RWPE1 (cell line): Measurements from ENCODE around the gene LRCH4.

Experiments used
- CTCF ChIA-PET: fragments of 350-600 bp; sonication (Branson Sonifier 250); formaldehyde crosslinking; extraction: SDS; loops from one replicate; lab custom pipeline; 2021; lab: Yijun Ruan, JAX
- POLR2A ChIA-PET: fragments of 400-600 bp; formaldehyde crosslinking; extraction: SDS; loops from one replicate; lab custom pipeline; 2020; ENCODE audit warnings: antibody characterized with exemption; ENCODE audit not compliant: low non-redundant PET; lab: Yijun Ruan, JAX
- DNase-seq: peaks from one replicate; pipeline ENCODE4 v3.0.0; 2012; ENCODE audit warnings: low spot score
- H3K27ac ChIP-seq: fragments of 450-650 bp; 2 replicates; pipeline ENCODE4 v1.5.1; 2017
- CTCF ChIP-seq: fragments of 450-650 bp; conservative IDR thresholded peaks from 2 replicates; pipeline ENCODE4 v1.5.1; 2017; ENCODE audit warnings: low read depth, mild to moderate bottlenecking

Gene LRCH4

GRCh38 chr7:100626530-100627237 lies 40.8 kb upstream of the LRCH4 start:
- TF ChIP-seq CTCF: no peak
- POLR2A ChIA-PET: no interaction called here
- CTCF ChIA-PET: interaction anchor here (0.6 to 1.1 kb wide), 3 partner anchors 71 to 83 kb away, joined by 3 to 6 read pairs (median 4); no protein-coding TSS in a partner anchor
- peak overlapping the region; percentile 67 for H3K27ac ChIP-seq
- peak; percentile 98 for DNase-seq

- DNase-seq: no peak
- peak overlapping the region; percentile 67 for H3K27ac ChIP-seq
- POLR2A ChIA-PET: no interaction called here
- CTCF ChIA-PET: interaction anchor here (0.6 to 1.1 kb wide), 2 partner anchors 79 to 82 kb away, joined by 3 to 4 read pairs; no protein-coding TSS in a partner anchor
- TF ChIP-seq CTCF: no peak
Measured at GRCh38 chr7:100626055-100626454, 40.1 kb upstream of the LRCH4 start.

- no peak for TF ChIP-seq CTCF
- POLR2A ChIA-PET: no interaction called here
- DNase-seq: no peak
Measured at GRCh38 chr7:100623951-100624824, 38.3 kb upstream of the LRCH4 start.

GRCh38 chr7:100621554-100621953 lies 35.6 kb upstream of the LRCH4 start:
- ChIA-PET CTCF (no interaction called here), POLR2A (no interaction called here)
- TF ChIP-seq CTCF: no peak
- DNase-seq: no peak
- 0 out of 2 replicates have a peak overlapping the region, but pooled peaks have one; percentile 0 for H3K27ac ChIP-seq

More at GRCh38 chr7:100623951-100624824, 38.3 kb upstream of the LRCH4 start:
- CTCF ChIA-PET: no interaction called here
- no peak overlapping the region for H3K27ac ChIP-seq

GRCh38 chr7:100620804-100621203 lies 34.9 kb upstream of the LRCH4 start:
- no peak overlapping the region for H3K27ac ChIP-seq
- no peak for TF ChIP-seq CTCF
- ChIA-PET POLR2A (no interaction called here), CTCF (interaction anchor here (1.0 kb wide), 1 partner anchor 12 kb away, joined by 3 read pairs; no protein-coding TSS in a partner anchor)
- no peak for DNase-seq

GRCh38 chr7:100620239-100620638 lies 34.3 kb upstream of the LRCH4 start:
- H3K27ac ChIP-seq: no peak overlapping the region
- CTCF ChIA-PET: interaction anchor here (1.0 kb wide), 1 partner anchor 12 kb away, joined by 3 read pairs; no protein-coding TSS in a partner anchor
- DNase-seq: no peak
- POLR2A ChIA-PET: no interaction called here
- TF ChIP-seq CTCF: no peak
